Activated T-cell treated with anti-CD3 and anti-CD28 coated beads, Interleukin-2, amount 50 U/mL, for 24 hours (primary cell): Measurements from ENCODE around the gene TNS1.
"Not testable (repeated sequence)": the region's sequence is repeated elsewhere in the genome, so short reads cannot be mapped to it uniquely, and the experiment has no call there.

Experiments
- DNase-seq: peaks from one replicate; pipeline ENCODE4 v3.0.0-alpha.2; 2020
- H3K27ac Mint-ChIP-seq: 2 replicates; pipeline ENCODE4 v1.8.0; 2020; ENCODE audit warnings: mild to moderate bottlenecking, mixed read lengths
- H3K27me3 Mint-ChIP-seq: 2 replicates; pipeline ENCODE4 v1.8.0; 2020; ENCODE audit warnings: mixed read lengths
- H3K36me3 Mint-ChIP-seq: 2 replicates; pipeline ENCODE4 v1.8.0; 2020; ENCODE audit warnings: low read depth, mixed read lengths
- H3K4me1 Mint-ChIP-seq: 2 replicates; pipeline ENCODE4 v1.8.0; 2020; ENCODE audit warnings: low read depth, mixed read lengths
- H3K4me3 Mint-ChIP-seq: 2 replicates; pipeline ENCODE4 v1.8.0; 2020; ENCODE audit warnings: mild to moderate bottlenecking, moderate library complexity, mixed read lengths
- H3K9me3 Mint-ChIP-seq: 2 replicates; pipeline ENCODE4 v1.8.0; 2020; ENCODE audit warnings: mixed read lengths

Gene TNS1

DNA sequence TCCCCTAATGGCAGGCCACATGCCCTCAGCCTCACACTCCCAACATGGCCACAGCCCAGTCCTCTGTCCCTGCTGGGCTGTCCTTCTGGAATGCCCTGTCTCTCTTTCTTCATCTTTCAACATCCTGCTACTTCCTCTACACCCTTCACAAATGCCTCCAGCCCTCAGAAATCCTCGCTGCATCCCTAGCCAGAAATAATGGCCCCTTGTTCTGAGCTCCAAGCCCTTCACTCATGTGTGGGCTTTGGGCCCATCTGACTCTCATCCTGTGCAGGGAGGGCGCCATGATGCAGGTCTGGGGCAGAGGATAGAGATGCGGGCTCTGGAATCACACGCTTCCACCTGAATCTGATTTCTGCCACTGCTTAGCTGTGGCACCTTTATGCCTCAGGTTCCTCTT is 181.9 kb downstream of the TNS1 start:
- Mint-ChIP-seq H3K4me1 (no peaks in the 10 kb centered on the region), H3K36me3 (no peaks in the 10 kb centered on the region), H3K27me3 (no peaks in the 10 kb centered on the region), H3K4me3 (no peak overlapping the region), H3K9me3 (no peaks in the 10 kb centered on the region), H3K27ac (no peak overlapping the region)
- no peak for DNase-seq

- no peaks in the 10 kb centered on the region for H3K4me1 Mint-ChIP-seq
- no peaks in the 10 kb centered on the region for H3K27me3 Mint-ChIP-seq
- H3K4me3 Mint-ChIP-seq: no peak overlapping the region
- H3K27ac Mint-ChIP-seq: no peak overlapping the region
- no peaks in the 10 kb centered on the region for H3K9me3 Mint-ChIP-seq
- DNase-seq: no peak
- no peaks in the 10 kb centered on the region for H3K36me3 Mint-ChIP-seq
Observed at GRCh38 chr2:217820091-217820819, 182.5 kb downstream of the TNS1 start.

GRCh38 chr2:217818293-217818850 is 184.4 kb downstream of the TNS1 start:
- no peak for DNase-seq
- H3K4me1 Mint-ChIP-seq: no peaks in the 10 kb centered on the region
- H3K27ac Mint-ChIP-seq: no peak overlapping the region
- H3K36me3 Mint-ChIP-seq: no peaks in the 10 kb centered on the region
- H3K4me3 Mint-ChIP-seq: no peak overlapping the region
- no peaks in the 10 kb centered on the region for H3K27me3 Mint-ChIP-seq
- H3K9me3 Mint-ChIP-seq: no peaks in the 10 kb centered on the region

- no peak overlapping the region for H3K27ac Mint-ChIP-seq
- H3K4me3 Mint-ChIP-seq: no peak overlapping the region
- H3K27me3 Mint-ChIP-seq: no peaks in the 10 kb centered on the region
- no peak for DNase-seq
- no peaks in the 10 kb centered on the region for H3K4me1 Mint-ChIP-seq
- no peaks in the 10 kb centered on the region for H3K36me3 Mint-ChIP-seq
- no peaks in the 10 kb centered on the region for H3K9me3 Mint-ChIP-seq
Observed at GRCh38 chr2:217817466-217818292, 185.1 kb downstream of the TNS1 start.

DNA sequence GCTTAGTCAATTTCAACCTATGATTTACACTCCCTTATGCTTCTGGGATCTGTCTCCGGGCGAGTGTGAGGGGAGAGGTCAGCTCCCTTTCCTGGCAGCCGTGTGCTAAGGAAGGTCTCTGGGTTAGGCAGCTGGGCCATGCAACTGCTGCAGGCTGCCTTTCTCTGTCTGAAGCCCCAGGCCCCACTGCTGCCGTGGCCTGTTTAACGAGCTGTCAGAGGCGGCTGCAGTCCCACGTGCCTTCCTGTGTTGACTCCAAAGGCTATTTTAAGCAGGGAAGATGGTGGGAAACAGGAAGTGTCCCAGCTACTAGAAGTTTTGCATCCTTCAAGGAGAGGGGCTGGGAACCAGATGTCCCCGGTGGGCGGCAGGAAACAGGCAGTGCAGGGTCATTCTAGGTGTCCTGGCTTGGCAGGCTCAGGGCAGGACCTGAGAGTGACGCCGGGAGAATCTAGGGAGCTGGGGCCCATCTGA is 186.4 kb downstream of the TNS1 start:
- Mint-ChIP-seq H3K36me3 (no peaks in the 10 kb centered on the region), H3K4me1 (no peaks in the 10 kb centered on the region), H3K9me3 (no peaks in the 10 kb centered on the region), H3K27me3 (no peaks in the 10 kb centered on the region), H3K27ac (no peak overlapping the region), H3K4me3 (no peak overlapping the region)
- DNase-seq: no peak

- H3K27ac Mint-ChIP-seq: no peak overlapping the region
- no peaks in the 10 kb centered on the region for H3K36me3 Mint-ChIP-seq
- H3K4me1 Mint-ChIP-seq: no peaks in the 10 kb centered on the region
- no peak overlapping the region for H3K4me3 Mint-ChIP-seq
- no peaks in the 10 kb centered on the region for H3K9me3 Mint-ChIP-seq
- no peaks in the 10 kb centered on the region for H3K27me3 Mint-ChIP-seq
- no peak for DNase-seq
Observed at GRCh38 chr2:217813828-217814227, 189.0 kb downstream of the TNS1 start.

DNA sequence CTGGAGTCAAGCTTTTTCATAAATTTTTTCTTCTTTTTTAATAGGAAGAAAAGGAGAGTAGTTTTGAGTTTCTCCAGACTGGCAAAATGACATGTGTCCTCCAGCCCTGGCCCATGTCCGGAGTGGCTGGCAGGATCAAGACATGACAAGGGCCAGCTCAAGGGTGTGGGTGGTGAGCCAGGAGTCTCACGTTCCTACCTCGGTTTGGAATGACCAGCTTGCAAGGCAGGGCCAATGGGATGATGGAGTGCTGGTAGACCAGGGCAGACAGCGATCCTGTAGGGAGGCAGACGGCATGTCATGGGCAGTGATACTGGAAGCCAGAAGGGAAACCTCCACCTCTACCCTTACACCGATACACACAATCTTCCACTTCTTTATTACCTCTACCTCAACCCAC is 190.6 kb downstream of the TNS1 start:
- no peak overlapping the region for H3K27ac Mint-ChIP-seq
- no peaks in the 10 kb centered on the region for H3K9me3 Mint-ChIP-seq
- DNase-seq: no peak
- H3K27me3 Mint-ChIP-seq: no peaks in the 10 kb centered on the region
- H3K4me3 Mint-ChIP-seq: no peak overlapping the region
- no peaks in the 10 kb centered on the region for H3K36me3 Mint-ChIP-seq
- no peaks in the 10 kb centered on the region for H3K4me1 Mint-ChIP-seq

DNA sequence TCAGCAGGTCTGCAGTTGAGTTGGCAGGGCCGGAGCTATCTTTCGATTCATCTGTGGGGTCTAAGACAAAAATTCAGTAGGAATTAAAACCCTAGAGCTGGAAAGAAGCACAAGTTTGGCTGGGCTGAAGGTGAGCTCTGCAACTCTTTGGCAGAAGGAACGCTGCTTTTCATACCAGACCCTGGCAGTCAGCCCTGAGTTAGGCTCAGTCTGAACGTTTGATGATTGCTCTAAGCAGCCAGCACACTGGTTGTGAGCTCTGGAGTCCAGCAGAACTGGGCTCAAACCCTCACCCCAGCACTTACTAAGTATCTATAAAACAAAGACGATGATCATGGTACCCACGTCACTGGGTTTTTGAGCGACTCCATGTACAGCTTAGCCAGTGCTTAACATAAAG is 192.5 kb downstream of the TNS1 start:
- no peaks in the 10 kb centered on the region for H3K36me3 Mint-ChIP-seq

GRCh38 chr2:217809736-217810135 is 193.1 kb downstream of the TNS1 start:
- no peak overlapping the region for H3K4me3 Mint-ChIP-seq
- H3K36me3 Mint-ChIP-seq: no peaks in the 10 kb centered on the region
- H3K4me1 Mint-ChIP-seq: no peaks in the 10 kb centered on the region
- no peaks in the 10 kb centered on the region for H3K27me3 Mint-ChIP-seq
- H3K9me3 Mint-ChIP-seq: no peaks in the 10 kb centered on the region
- H3K27ac Mint-ChIP-seq: no peak overlapping the region
- DNase-seq: no peak

More for the DNA sequence above, 192.5 kb downstream of the TNS1 start:
- H3K4me3 Mint-ChIP-seq: no peak overlapping the region
- no peak for DNase-seq
- no peak overlapping the region for H3K27ac Mint-ChIP-seq
- H3K9me3 Mint-ChIP-seq: no peaks in the 10 kb centered on the region
- no peaks in the 10 kb centered on the region for H3K27me3 Mint-ChIP-seq
- H3K4me1 Mint-ChIP-seq: no peaks in the 10 kb centered on the region

DNA sequence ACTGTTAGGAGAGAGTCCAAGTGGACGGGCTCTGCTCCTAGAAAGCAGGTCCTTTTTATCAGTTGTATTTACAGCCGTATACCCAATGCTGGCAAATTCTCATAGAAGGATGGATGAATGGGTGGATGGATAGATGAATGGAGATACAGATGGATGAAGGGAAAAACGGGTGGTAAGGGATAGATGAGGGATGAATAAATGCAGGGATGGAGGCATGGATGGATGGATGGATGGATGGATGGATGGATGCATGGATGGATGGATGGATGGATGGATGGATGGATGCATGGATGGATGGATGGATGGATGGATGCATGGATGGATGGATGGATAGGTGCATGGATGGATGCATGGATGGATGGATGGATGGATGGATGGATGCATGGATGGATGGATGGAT is 193.8 kb downstream of the TNS1 start:
- H3K36me3 Mint-ChIP-seq, H3K9me3 Mint-ChIP-seq, H3K4me3 Mint-ChIP-seq, H3K4me1 Mint-ChIP-seq, DNase-seq, H3K27me3 Mint-ChIP-seq, H3K27ac Mint-ChIP-seq: not testable (repeated sequence)

DNA sequence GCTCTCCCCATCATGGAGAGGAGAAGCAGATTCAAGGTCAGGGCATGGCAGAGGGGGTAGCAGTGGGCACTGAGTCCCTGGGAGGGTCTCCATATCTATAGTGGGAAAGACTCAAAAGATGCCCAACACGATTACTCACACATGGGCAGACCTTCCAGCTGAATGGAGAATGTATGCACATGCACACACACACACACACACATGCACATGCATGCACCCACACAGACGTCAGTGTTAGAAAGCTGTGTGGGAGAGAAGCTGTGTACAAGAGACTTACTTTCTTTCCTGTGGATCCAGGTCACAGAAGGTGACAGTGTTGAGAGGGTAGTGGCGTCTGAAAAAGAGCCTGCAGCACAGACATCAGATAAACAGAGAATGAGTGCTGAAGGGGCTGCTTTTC is 194.5 kb downstream of the TNS1 start:
- no peak for DNase-seq
- Mint-ChIP-seq H3K36me3 (no peaks in the 10 kb centered on the region), H3K27me3 (no peaks in the 10 kb centered on the region), H3K9me3 (no peaks in the 10 kb centered on the region), H3K27ac (no peak overlapping the region), H3K4me3 (no peak overlapping the region), H3K4me1 (no peaks in the 10 kb centered on the region)

GRCh38 chr2:217807753-217808152 is 195.0 kb downstream of the TNS1 start:
- no peak for DNase-seq
- Mint-ChIP-seq H3K4me3 (no peak overlapping the region), H3K27me3 (no peaks in the 10 kb centered on the region), H3K27ac (no peak overlapping the region), H3K9me3 (no peaks in the 10 kb centered on the region), H3K4me1 (no peaks in the 10 kb centered on the region), H3K36me3 (no peaks in the 10 kb centered on the region)

DNA sequence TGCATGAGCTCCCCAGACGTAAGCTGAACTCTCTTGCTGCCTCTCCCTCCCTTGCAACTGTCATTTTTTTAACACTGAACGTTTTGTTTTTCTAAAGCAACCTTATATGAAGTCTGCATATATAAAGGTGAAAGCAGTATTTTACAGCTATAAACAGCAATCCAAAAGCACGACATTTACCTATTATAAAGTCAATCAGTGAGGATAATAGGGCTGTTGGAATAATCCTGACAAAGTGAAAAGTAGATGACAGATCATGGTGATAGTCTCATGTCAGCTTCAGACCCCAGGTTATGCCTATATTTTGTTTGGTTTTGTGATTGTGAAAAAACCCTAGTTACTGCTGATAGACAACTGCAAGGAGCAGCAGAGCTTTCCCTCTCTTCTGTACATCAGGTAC is 195.8 kb downstream of the TNS1 start:
- no peaks in the 10 kb centered on the region for H3K9me3 Mint-ChIP-seq
- no peaks in the 10 kb centered on the region for H3K27me3 Mint-ChIP-seq
- no peak overlapping the region for H3K27ac Mint-ChIP-seq
- no peaks in the 10 kb centered on the region for H3K36me3 Mint-ChIP-seq
- no peaks in the 10 kb centered on the region for H3K4me1 Mint-ChIP-seq
- no peak overlapping the region for H3K4me3 Mint-ChIP-seq
- no peak for DNase-seq

DNA sequence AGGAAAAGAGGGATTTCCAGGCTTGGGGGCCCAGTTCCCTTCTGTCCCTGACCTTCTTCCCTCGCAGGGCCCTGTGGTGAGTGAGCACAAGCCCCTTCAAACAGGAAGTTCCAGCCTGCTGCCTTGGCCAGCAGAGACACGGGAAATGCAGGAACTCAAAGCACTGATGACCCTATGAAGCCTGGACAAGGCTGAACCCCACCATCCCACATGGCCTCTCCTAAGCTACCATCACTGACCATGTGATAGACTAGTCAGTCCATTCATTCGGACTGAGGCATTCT is 196.4 kb downstream of the TNS1 start:
- Mint-ChIP-seq H3K36me3 (no peaks in the 10 kb centered on the region), H3K27ac (no peak overlapping the region), H3K4me3 (no peak overlapping the region), H3K4me1 (no peaks in the 10 kb centered on the region), H3K27me3 (no peaks in the 10 kb centered on the region), H3K9me3 (no peaks in the 10 kb centered on the region)
- no peak for DNase-seq
